Measurements from ENCODE around the gene PLEKHA8.

PLEKHA8 gene, protein sequence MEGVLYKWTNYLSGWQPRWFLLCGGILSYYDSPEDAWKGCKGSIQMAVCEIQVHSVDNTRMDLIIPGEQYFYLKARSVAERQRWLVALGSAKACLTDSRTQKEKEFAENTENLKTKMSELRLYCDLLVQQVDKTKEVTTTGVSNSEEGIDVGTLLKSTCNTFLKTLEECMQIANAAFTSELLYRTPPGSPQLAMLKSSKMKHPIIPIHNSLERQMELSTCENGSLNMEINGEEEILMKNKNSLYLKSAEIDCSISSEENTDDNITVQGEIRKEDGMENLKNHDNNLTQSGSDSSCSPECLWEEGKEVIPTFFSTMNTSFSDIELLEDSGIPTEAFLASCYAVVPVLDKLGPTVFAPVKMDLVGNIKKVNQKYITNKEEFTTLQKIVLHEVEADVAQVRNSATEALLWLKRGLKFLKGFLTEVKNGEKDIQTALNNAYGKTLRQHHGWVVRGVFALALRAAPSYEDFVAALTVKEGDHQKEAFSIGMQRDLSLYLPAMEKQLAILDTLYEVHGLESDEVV

DNA sequence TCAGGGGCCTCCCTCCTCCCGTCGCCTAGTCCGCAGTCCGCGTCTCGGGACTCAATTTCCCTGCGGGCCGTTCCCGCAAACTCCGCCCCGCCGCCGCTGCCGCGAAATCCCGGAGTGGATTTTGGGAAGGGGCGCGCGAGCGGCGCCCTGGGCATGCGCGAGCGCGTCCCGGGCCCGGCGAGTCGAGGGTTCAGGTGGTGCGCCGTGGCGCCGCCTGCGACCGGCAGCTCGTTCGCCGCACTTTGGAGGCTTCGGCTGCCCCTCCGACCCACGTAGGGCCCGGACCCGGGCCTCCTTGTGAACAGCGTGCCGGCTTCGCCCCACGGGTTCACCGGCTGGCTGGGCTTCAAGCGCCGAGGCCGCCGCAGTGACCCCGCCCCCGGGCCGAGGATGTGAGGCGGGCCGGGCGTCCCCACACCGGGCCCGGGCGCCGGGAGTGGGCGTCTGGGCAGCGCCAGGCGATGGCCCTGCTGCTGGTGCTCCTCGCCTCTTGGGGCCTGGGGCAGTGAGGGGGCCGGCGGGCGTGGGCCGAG, at the start of gene PLEKHA8:
Gene PLEKHA8, plus strand, starts transcription at position 197 of the 533 bp plus-strand sequence. CDS start 351 bp downstream, outside the sequence.
- Mint-ChIP-seq H3K9me3 (no peaks in the 10 kb centered on the region), H3K4me1 (ENCODE audit: low read depth) (peaks cover 36% of the 10 kb centered on the region), H3K36me3 (ENCODE audit: low read depth) (no peaks in the 10 kb centered on the region), H3K27me3 (no peaks in the 10 kb centered on the region), H3K27ac (peak within 1 kb of the TSS; percentile 89), H3K4me3 (no peak within 1 kb of the TSS)

DNA sequence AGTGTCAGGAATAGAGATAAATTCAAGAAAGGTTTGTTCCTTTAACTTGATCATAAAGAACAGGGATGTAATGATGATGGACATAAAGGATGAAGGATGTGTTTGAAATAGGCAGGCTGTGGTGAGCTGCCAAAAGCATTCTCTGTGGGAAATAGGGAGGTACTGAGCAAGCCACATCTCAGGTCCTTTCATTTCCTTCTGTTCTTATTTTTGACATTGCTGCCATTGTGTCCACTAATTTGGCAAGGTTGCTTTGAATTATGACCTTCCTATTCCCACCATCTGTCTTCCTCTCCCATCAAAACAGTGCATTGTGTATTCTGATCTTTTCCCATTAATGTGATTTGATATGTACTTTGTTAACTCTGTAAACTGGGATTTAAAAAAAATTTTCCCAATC, 48.1 kb upstream of the PLEKHA8 start:
- Mint-ChIP-seq H3K27ac (no peak overlapping the region), H3K36me3 (ENCODE audit: low read depth) (no peaks in the 10 kb centered on the region), H3K4me3 (no peak overlapping the region), H3K4me1 (ENCODE audit: low read depth) (no peaks in the 10 kb centered on the region), H3K9me3 (no peaks in the 10 kb centered on the region), H3K27me3 (peaks cover 10% of the 10 kb centered on the region)

DNA sequence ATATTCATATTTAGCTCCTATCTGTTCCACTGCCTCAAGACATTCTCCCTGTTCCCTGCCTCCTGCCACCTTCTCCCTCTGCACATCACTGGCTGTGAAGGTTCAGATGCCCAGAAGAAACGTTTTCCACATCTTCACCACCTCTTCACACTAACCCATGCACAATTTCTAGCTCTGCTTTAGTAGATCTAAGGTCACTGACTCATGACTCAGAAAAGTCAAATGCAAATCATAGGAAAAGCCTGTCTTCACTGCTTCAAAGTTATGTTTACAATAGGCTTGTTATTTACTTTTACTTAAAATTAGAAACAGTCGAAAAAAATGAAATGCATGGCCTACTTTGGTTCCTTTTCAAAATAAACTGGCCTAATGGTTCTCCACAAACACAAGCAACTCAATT, 41.1 kb upstream of the PLEKHA8 start:
- Mint-ChIP-seq H3K9me3 (no peaks in the 10 kb centered on the region), H3K4me3 (peak overlapping the region; percentile 14), H3K27ac (peak overlapping the region; percentile 49), H3K36me3 (ENCODE audit: low read depth) (no peaks in the 10 kb centered on the region), H3K27me3 (peaks cover 38% of the 10 kb centered on the region), H3K4me1 (ENCODE audit: low read depth) (peaks cover 30% of the 10 kb centered on the region)

DNA sequence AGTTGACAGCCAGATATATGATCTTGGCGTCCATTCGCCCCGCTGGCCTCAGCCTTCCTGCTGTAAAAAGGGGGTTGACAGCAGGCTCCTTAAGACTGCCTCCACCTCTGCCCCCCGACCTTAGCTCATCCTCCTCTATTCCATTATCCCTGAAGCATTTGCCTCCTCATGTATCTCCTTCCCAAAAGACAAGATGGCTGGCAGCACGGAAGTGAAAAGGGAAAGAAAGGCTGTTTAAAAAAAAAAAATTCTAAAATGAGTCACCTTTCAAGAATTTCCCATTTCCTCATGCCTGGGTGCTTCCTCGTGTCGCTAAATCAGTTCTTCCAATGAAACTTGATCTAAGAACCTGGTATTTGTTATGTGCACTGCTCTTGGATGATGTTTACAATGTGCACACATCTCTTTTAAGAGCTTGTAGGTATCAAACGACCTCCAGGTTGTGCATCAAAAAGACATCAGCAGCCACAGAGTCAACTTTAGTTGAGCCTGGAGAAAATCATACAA, 40.3 kb upstream of the PLEKHA8 start:
- Mint-ChIP-seq H3K27me3 (peaks cover 43% of the 10 kb centered on the region), H3K27ac (peak overlapping the region; percentile 82), H3K4me3 (peak overlapping the region; percentile 84), H3K36me3 (ENCODE audit: low read depth) (no peaks in the 10 kb centered on the region), H3K4me1 (ENCODE audit: low read depth) (peaks cover 30% of the 10 kb centered on the region), H3K9me3 (peaks cover 5% of the 10 kb centered on the region)

DNA sequence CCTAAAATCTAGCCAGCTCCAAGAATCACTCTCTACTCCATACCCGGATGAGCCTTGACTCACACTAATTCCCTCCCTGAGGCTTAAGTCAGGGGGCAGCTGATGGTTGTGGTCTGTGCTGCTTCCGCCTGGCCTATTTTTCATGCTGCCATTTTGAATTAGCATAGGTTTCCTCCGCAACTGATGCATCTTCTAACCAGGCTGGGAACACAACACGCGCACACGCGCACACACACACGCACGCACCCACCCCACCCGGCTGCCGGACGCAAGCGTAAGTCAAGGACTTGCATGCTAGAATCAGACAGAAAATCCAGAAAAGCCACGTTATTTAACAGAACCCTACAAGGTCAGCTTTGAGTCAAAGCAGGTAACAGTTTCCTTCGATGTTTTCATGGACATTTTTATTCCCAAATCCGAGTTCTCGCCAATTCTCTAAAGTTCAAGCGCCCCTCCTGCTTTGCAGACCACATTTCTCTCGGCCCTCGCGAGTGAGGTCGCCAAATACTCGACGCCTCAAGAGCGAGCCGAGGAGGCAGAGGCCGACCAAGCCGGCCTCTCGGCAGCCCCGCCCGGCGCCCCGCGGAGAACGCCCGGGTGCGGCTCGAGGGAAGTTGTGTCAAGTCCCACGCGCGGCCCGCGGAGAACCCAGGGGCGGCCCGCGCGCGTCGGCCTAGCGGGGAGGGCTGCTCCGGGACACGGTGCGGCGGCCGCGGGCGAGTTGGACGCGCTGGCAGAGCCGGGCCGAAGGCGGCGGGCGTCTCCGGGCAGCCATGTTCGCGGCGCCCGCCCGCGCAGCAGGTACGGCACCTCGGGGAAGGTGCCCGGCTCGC, 39.6 kb upstream of the PLEKHA8 start:
- Mint-ChIP-seq H3K27ac (peak overlapping the region; percentile 82), H3K9me3 (peaks cover 5% of the 10 kb centered on the region), H3K36me3 (ENCODE audit: low read depth) (no peaks in the 10 kb centered on the region), H3K27me3 (peaks cover 41% of the 10 kb centered on the region), H3K4me1 (ENCODE audit: low read depth) (peaks cover 30% of the 10 kb centered on the region), H3K4me3 (peak overlapping the region; percentile 84)

DNA sequence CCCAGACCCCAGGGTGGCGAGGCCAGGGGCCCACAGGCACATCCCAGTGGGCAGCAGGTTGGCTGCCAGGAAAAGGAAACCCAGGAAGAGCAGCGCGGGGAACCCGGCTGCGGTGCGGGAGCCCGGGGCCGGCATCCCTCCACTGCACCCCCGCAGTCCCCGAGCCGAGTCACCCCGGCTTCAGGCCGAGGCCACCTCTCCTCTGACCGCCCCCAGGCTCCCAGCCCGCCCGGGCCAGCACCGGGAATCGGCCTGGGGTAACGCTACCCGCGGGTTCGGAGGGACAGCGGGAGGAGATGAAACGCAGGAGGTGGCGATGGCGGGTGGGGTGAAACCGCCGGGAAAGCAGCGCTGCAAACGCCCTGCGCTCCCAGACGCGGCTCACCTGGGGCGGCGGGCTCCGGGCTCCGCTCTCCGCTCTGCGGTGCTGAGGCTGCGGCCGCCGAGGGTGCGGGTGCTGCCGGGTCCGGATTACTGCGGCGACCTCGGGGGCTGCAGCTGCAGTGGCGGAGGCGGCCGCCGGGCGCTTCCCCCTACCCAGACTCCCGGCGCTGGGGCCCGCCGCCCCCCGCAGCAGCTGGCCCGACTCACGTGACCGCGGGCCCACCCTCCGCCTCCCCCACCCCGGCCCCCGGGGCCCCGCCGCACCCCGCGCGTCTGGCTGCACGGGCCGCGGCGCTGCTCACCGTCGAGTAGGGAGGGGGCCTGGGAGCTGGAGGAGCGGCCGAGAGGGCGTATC, 38.8 kb upstream of the PLEKHA8 start, which contains the start of gene SCRN1:
Gene SCRN1, minus strand, starts transcription at position 545 of the 739 bp plus-strand sequence. CDS start 20,734 bp downstream, outside the sequence.
- H3K27ac Mint-ChIP-seq, result peak within 1 kb of the TSS; percentile 82
- peaks cover 43% of the 10 kb centered on the region for H3K27me3 Mint-ChIP-seq

DNA sequence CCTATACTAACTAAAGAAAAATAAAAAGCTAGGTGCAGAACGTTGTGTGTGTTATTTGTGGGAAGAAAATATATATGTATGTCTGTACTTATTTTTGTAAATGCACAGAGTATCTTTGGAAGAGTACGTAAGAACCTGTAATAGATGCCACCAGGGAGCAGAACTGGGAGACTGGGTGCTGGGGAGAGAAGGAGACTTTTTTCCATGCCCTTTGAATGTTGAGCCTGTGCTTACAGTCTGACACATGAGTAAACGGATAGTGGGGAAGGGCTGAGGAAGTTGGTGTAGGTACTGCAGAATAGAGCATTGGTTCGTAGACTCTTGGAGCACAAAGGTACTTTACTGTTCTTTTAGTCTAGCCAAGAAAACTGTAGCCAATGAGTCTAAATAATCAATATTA, 37.3 kb upstream of the PLEKHA8 start:
- Mint-ChIP-seq H3K4me1 (ENCODE audit: low read depth) (peaks cover 26% of the 10 kb centered on the region), H3K36me3 (ENCODE audit: low read depth) (no peaks in the 10 kb centered on the region), H3K27ac (no peak overlapping the region), H3K4me3 (no peak overlapping the region), H3K27me3 (peaks cover 43% of the 10 kb centered on the region), H3K9me3 (peaks cover 8% of the 10 kb centered on the region)

More for the DNA sequence above, 38.8 kb upstream of the PLEKHA8 start, which contains the start of gene SCRN1:
- no peaks in the 10 kb centered on the region for H3K36me3 Mint-ChIP-seq (ENCODE audit: low read depth)
- H3K9me3 Mint-ChIP-seq, result peaks cover 8% of the 10 kb centered on the region
- peaks cover 30% of the 10 kb centered on the region for H3K4me1 Mint-ChIP-seq (ENCODE audit: low read depth)
- peak within 1 kb of the TSS; percentile 84 for H3K4me3 Mint-ChIP-seq

DNA sequence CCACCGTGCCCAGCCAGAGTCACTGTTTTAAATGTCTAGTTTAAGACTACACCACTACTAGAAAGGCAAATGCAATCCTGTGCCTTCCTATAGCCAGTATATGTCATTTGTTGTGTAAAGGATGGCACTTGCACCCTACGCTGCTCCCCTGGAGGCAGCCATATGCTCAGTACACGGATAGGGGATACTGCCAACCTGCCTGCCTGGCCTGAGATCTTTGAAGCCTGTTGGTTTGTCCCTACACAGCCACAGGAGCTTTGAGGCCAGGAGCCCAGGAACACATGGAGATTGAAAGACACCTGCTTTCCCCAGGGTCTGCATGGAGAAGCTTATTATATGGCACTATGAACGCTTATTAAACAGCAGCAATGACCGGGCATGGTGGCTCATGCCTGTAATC, 36.3 kb upstream of the PLEKHA8 start:
- H3K36me3 Mint-ChIP-seq (ENCODE audit: low read depth), result no peaks in the 10 kb centered on the region
- H3K27ac Mint-ChIP-seq, result no peak overlapping the region
- peaks cover 17% of the 10 kb centered on the region for H3K9me3 Mint-ChIP-seq
- H3K4me3 Mint-ChIP-seq, result no peak overlapping the region
- H3K27me3 Mint-ChIP-seq, result peaks cover 46% of the 10 kb centered on the region
- peaks cover 24% of the 10 kb centered on the region for H3K4me1 Mint-ChIP-seq (ENCODE audit: low read depth)

DNA sequence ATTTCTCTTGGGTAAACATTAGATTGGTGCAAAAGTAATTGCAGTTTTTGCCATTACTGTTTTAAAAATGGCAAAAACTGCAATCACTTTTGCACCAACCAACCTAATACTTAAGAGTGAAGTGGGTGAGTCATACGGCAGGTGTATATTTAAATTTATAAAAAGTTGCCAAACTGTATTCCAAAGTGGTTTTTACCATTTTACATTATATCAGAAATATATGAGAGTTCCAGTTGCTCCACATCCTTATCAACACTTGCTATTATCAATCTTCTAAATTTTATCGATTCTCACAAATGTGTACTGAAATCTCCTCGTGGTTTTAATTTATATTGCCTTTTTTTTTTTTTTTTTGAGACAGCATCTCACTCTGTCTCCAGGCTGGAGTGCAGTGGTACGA, 35.1 kb upstream of the PLEKHA8 start:
- Mint-ChIP-seq H3K4me3 (no peak overlapping the region), H3K27ac (no peak overlapping the region), H3K9me3 (peaks cover 21% of the 10 kb centered on the region), H3K27me3 (peaks cover 43% of the 10 kb centered on the region), H3K36me3 (ENCODE audit: low read depth) (no peaks in the 10 kb centered on the region), H3K4me1 (ENCODE audit: low read depth) (peaks cover 12% of the 10 kb centered on the region)

DNA sequence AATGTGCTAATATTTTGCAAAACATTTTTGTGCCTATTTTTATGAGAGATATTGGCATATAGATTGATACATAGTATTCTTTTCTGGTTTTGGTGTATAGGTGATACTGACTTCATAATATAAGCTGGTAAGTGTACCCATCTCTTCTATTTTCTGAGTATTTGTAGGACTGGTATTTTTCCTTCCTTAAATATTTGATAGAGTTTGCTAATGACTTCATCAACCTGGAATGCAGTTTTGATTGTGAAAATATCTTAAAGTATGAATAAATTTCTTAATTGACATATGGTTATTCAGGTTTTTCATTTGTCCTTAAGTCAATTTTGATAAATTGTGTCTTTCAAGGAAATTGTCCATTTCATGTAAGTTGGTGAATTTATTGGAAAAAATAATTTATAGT, 32.6 kb upstream of the PLEKHA8 start:
- Mint-ChIP-seq H3K4me3 (no peak overlapping the region), H3K36me3 (ENCODE audit: low read depth) (no peaks in the 10 kb centered on the region), H3K27me3 (peaks cover 43% of the 10 kb centered on the region), H3K4me1 (ENCODE audit: low read depth) (no peaks in the 10 kb centered on the region), H3K27ac (no peak overlapping the region), H3K9me3 (peaks cover 21% of the 10 kb centered on the region)

DNA sequence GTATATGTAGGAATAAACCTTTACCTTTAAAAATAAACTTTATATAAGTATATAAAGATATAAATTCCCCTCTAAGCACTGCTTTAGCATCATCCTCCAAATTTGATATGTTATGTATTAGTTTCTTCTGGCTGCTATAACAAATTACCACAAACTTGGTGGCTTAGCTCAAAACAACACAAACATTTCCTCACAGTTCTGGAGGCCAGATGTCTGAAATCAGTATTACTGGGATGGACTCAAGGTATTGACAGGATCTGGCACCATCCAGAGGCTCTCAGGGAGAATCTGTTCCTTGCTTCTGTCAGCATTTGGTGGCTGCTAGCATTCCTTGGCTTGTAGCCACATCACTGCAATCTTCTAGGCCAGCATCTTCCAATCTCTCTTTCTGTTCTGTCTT, 31.9 kb upstream of the PLEKHA8 start:
- H3K27me3 Mint-ChIP-seq, result peaks cover 36% of the 10 kb centered on the region
- no peaks in the 10 kb centered on the region for H3K4me1 Mint-ChIP-seq (ENCODE audit: low read depth)
- no peaks in the 10 kb centered on the region for H3K36me3 Mint-ChIP-seq (ENCODE audit: low read depth)
- no peak overlapping the region for H3K27ac Mint-ChIP-seq
- no peak overlapping the region for H3K4me3 Mint-ChIP-seq
- H3K9me3 Mint-ChIP-seq, result peaks cover 21% of the 10 kb centered on the region

DNA sequence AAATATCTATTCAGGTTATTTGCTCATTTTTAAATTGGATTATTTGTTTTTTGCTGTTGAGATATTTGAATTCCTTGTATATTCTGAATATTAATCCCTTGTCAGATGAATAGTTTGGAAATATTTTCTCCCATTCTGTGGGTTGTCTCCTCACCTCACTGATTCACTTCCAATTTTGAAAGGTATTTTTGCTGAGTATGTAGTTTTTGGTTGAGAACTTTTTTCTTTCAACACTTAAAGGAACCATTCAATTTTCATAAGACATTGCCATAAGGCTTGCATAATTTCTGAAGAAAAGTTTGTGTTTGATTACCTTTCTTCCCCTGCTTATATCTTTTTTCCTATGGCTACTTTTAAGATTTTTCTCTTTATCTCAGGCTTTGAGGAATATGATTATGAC, 29.7 kb upstream of the PLEKHA8 start:
- Mint-ChIP-seq H3K4me3 (no peak overlapping the region), H3K36me3 (ENCODE audit: low read depth) (no peaks in the 10 kb centered on the region), H3K27me3 (peaks cover 32% of the 10 kb centered on the region), H3K27ac (no peak overlapping the region), H3K4me1 (ENCODE audit: low read depth) (no peaks in the 10 kb centered on the region), H3K9me3 (peaks cover 16% of the 10 kb centered on the region)

DNA sequence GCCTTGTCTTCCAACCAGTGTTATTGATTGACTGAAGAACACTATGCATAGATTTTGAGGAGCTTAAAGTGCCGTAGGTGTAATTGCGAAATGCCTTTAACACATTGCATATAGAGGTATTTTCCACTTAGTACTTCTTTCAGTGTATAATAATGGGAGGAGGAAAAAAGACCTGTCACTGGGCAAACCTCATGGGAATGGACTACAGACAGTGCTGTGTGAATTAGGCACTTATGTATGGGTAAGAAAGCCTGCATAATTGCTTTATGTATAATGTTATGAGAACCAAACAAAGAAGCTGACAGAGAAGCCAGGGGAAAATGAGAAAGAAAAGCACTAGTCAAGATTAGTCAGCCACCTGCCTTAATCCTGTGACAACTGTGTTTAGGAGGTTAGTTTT, 26.2 kb upstream of the PLEKHA8 start:
- no peaks in the 10 kb centered on the region for H3K4me1 Mint-ChIP-seq (ENCODE audit: low read depth)
- no peak overlapping the region for H3K27ac Mint-ChIP-seq
- no peaks in the 10 kb centered on the region for H3K36me3 Mint-ChIP-seq (ENCODE audit: low read depth)
- H3K27me3 Mint-ChIP-seq, result peaks cover 24% of the 10 kb centered on the region
- H3K4me3 Mint-ChIP-seq, result no peak overlapping the region
- H3K9me3 Mint-ChIP-seq, result peaks cover 5% of the 10 kb centered on the region

DNA sequence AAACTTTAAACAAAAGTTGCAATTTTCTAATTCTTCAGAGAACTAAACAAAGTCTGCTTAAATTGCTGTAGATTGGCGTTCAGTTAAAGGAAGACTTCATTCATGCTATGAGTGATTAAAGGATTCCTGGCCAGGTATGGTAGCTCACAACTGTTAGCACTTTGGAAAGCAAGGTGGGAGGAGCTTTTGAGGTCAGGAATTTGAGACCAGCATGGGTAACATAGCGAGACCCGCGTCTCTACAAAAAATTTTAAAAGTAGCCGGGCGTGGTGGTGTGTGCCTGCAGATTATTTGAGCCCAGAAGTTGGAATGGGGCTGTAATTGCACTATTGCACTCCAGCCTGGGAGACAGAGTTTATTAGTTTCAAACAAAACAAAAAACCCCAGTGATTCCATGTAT, 25.1 kb upstream of the PLEKHA8 start:
- Mint-ChIP-seq H3K27ac (no peak overlapping the region), H3K4me1 (ENCODE audit: low read depth) (no peaks in the 10 kb centered on the region), H3K27me3 (peaks cover 18% of the 10 kb centered on the region), H3K4me3 (no peak overlapping the region), H3K9me3 (no peaks in the 10 kb centered on the region), H3K36me3 (ENCODE audit: low read depth) (no peaks in the 10 kb centered on the region)
